ENCODE data around the gene POLL.

DNA sequence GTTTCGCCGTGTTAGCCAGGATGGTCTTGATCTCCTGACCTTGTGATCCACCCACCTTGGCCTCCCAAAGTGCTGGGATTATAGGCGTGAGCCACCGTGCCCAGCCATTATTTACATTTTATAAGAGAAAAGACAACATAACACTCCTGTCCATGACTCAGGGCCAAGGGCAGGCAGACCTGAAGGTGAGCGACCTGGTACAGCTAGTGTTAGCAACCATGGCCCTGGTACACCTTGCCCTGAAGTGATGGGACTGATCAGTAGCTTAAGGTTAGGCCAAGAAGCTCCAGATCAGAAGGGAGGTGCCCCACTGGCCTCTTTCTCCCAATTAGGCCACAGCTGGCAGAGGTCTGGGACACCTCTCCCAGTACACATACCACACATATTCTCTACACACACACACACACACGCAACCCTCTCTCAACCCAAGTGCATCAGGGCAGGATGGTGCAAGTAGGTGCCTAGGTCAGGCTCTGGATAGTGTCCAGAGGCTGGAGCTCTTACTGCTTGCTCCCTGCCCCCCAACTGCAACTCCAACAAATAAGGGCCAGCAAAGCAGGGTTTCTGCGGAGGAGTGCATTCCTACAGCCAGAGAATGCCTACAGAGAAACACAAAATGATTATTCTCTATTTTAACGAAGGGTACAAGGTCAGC is 43.9 kb upstream of the POLL start:
- TF ChIP-seq, protein P1, sequence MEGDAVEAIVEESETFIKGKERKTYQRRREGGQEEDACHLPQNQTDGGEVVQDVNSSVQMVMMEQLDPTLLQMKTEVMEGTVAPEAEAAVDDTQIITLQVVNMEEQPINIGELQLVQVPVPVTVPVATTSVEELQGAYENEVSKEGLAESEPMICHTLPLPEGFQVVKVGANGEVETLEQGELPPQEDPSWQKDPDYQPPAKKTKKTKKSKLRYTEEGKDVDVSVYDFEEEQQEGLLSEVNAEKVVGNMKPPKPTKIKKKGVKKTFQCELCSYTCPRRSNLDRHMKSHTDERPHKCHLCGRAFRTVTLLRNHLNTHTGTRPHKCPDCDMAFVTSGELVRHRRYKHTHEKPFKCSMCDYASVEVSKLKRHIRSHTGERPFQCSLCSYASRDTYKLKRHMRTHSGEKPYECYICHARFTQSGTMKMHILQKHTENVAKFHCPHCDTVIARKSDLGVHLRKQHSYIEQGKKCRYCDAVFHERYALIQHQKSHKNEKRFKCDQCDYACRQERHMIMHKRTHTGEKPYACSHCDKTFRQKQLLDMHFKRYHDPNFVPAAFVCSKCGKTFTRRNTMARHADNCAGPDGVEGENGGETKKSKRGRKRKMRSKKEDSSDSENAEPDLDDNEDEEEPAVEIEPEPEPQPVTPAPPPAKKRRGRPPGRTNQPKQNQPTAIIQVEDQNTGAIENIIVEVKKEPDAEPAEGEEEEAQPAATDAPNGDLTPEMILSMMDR (IDR thresholded peaks at IDR 0.05; ENCODE audit: insufficient read depth, low read depth, low read length) = no peak
- no peak for TF ChIP-seq EZH2 (IDR thresholded peaks at IDR 0.05; ENCODE audit: insufficient read depth, low read length)
